ENCODE measurements around the gene DMTF1. TPM values are rescaled to one million over a fixed set of nuclear protein-coding genes. Genes with fewer than 3 reads are reported as not detected.

Gene DMTF1
- total RNA-seq, 2 donors from 2014 or later = 129 to 152 TPM

GRCh38 chr7:87119581-87119980, 32.7 kb upstream of the DMTF1 start:
- Mint-ChIP-seq H3K4me1 (no peaks in the 10 kb centered on the region), H3K27me3 (ENCODE audit: insufficient read depth) (peaks cover 32% of the 10 kb centered on the region), H3K9me3 (peaks cover 12% of the 10 kb centered on the region), H3K27ac (no peak overlapping the region), H3K4me3 (no peak overlapping the region), H3K36me3 (ENCODE audit: low read depth) (no peaks in the 10 kb centered on the region)
- Histone ChIP-seq H3K4me1 (ENCODE audit: control insufficient read depth, insufficient read depth, low read length) (no peaks in the 10 kb centered on the region), H3K9ac (ENCODE audit: extremely low read depth, low read length, poor library complexity, severe bottlenecking) (no peak overlapping the region), H3K27ac (ENCODE audit: low read depth, low read length) (no peak overlapping the region), H3K36me3 (ENCODE audit: control insufficient read depth, insufficient read depth, low read length) (no peaks in the 10 kb centered on the region), H3K4me3 (ENCODE audit: low read length) (no peak overlapping the region), H3K9me3 (ENCODE audit: control insufficient read depth, low read length) (peaks cover 14% of the 10 kb centered on the region), H3K27me3 (ENCODE audit: control insufficient read depth, insufficient read depth, low read length, poor library complexity, severe bottlenecking) (peaks cover 5% of the 10 kb centered on the region)
- 79 to 89% methylated on average over 1 to 2 of the region's 2 CpGs for WGBS, 2 experiments (ENCODE audit: insufficient coverage in 1 of 2, insufficient read length in 1 of 2)
- TF ChIP-seq, protein P1, sequence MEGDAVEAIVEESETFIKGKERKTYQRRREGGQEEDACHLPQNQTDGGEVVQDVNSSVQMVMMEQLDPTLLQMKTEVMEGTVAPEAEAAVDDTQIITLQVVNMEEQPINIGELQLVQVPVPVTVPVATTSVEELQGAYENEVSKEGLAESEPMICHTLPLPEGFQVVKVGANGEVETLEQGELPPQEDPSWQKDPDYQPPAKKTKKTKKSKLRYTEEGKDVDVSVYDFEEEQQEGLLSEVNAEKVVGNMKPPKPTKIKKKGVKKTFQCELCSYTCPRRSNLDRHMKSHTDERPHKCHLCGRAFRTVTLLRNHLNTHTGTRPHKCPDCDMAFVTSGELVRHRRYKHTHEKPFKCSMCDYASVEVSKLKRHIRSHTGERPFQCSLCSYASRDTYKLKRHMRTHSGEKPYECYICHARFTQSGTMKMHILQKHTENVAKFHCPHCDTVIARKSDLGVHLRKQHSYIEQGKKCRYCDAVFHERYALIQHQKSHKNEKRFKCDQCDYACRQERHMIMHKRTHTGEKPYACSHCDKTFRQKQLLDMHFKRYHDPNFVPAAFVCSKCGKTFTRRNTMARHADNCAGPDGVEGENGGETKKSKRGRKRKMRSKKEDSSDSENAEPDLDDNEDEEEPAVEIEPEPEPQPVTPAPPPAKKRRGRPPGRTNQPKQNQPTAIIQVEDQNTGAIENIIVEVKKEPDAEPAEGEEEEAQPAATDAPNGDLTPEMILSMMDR (conservative IDR thresholded peaks at IDR 0.05) = no peak
- DNase-seq = no peak

- DNase-seq = no peak
These were observed 29.1 kb upstream of the DMTF1 start for GRCh38 chr7:87123105-87123504.

GRCh38 chr7:87127019-87127418, 25.2 kb upstream of the DMTF1 start:
- H3K27ac ChIP-seq (ENCODE audit: low read depth, low read length) = no peak overlapping the region
- Mint-ChIP-seq H3K4me1 (peaks cover 36% of the 10 kb centered on the region), H3K9me3 (no peaks in the 10 kb centered on the region), H3K27me3 (ENCODE audit: insufficient read depth) (no peaks in the 10 kb centered on the region), H3K36me3 (ENCODE audit: low read depth) (no peaks in the 10 kb centered on the region), H3K27ac (no peak overlapping the region), H3K4me3 (no peak overlapping the region)
- TF ChIP-seq, protein P1 (conservative IDR thresholded peaks at IDR 0.05) = no peak
- DNase-seq = no peak
- H3K4me3 ChIP-seq (ENCODE audit: low read length) = no peak overlapping the region
- WGBS, 2 experiments (ENCODE audit: insufficient coverage in 1 of 2, insufficient read length in 1 of 2) = 92 to 96% methylated on average over 2 to 6 of the region's 7 CpGs
- H3K36me3 ChIP-seq (ENCODE audit: control insufficient read depth, insufficient read depth, low read length) = no peaks in the 10 kb centered on the region
- H3K9me3 ChIP-seq (ENCODE audit: control insufficient read depth, low read length) = no peaks in the 10 kb centered on the region
- H3K4me1 ChIP-seq (ENCODE audit: control insufficient read depth, insufficient read depth, low read length) = peaks cover 19% of the 10 kb centered on the region
- H3K9ac ChIP-seq (ENCODE audit: extremely low read depth, low read length, poor library complexity, severe bottlenecking) = no peak overlapping the region
- no peaks in the 10 kb centered on the region for H3K27me3 ChIP-seq (ENCODE audit: control insufficient read depth, insufficient read depth, low read length, poor library complexity, severe bottlenecking)

More at GRCh38 chr7:87123105-87123504, 29.1 kb upstream of the DMTF1 start:
- H3K4me1 ChIP-seq (ENCODE audit: control insufficient read depth, insufficient read depth, low read length) = peaks cover 7% of the 10 kb centered on the region
- H3K36me3 ChIP-seq (ENCODE audit: control insufficient read depth, insufficient read depth, low read length) = no peaks in the 10 kb centered on the region
- H3K9me3 ChIP-seq (ENCODE audit: control insufficient read depth, low read length) = no peaks in the 10 kb centered on the region
- no peaks in the 10 kb centered on the region for H3K27me3 ChIP-seq (ENCODE audit: control insufficient read depth, insufficient read depth, low read length, poor library complexity, severe bottlenecking)
- no peak overlapping the region for H3K9ac ChIP-seq (ENCODE audit: extremely low read depth, low read length, poor library complexity, severe bottlenecking)
- peaks cover 11% of the 10 kb centered on the region for H3K4me1 Mint-ChIP-seq
- H3K27me3 Mint-ChIP-seq (ENCODE audit: insufficient read depth) = peaks cover 5% of the 10 kb centered on the region
- no peak overlapping the region for H3K4me3 ChIP-seq (ENCODE audit: low read length)
- H3K4me3 Mint-ChIP-seq = no peak overlapping the region
- no peak overlapping the region for H3K27ac Mint-ChIP-seq
- no peaks in the 10 kb centered on the region for H3K36me3 Mint-ChIP-seq (ENCODE audit: low read depth)
- no peaks in the 10 kb centered on the region for H3K9me3 Mint-ChIP-seq
- TF ChIP-seq, protein P1 (conservative IDR thresholded peaks at IDR 0.05) = no peak
- H3K27ac ChIP-seq (ENCODE audit: low read depth, low read length) = no peak overlapping the region

All from endodermal cell (in vitro differentiated cells).